SU-DHL-6 (cell line): Measurements from ENCODE around the gene SLC13A2.

ENCODE experiments used
- H2AFZ ChIP-seq: fragments of 200-600 bp; sonication (generic); 2 replicates; pipeline ENCODE4 v1.6.1; 2014; ENCODE audit warnings: low read depth, mild to moderate bottlenecking, moderate library complexity, mixed read lengths, antibody characterized with exemption, low read length; ENCODE audit not compliant: severe bottlenecking
- H3F3A ChIP-seq: fragments of 200-600 bp; shearing (Covaris generic); 2 replicates; pipeline ENCODE4 v1.6.0; 2016; ENCODE audit warnings: antibody characterized with exemption, mild to moderate bottlenecking; ENCODE audit not compliant: insufficient read depth
- H3K27ac ChIP-seq: fragments of 200-600 bp; sonication (generic); 2 replicates; pipeline ENCODE4 v1.5.1; 2016; ENCODE audit warnings: low read depth, mild to moderate bottlenecking, low read length, moderate library complexity, mixed read lengths
- H3K27me3 ChIP-seq: fragments of 200-600 bp; sonication (generic), shearing (Covaris generic); 2 replicates; pipeline ENCODE4 v1.6.0; 2014; ENCODE audit warnings: mild to moderate bottlenecking, low read length
- H3K36me3 ChIP-seq: fragments of 200-600 bp; sonication (generic); 2 replicates; pipeline ENCODE4 v1.6.1; 2014; ENCODE audit warnings: mild to moderate bottlenecking, low read length, mixed read lengths
- H3K4me2 ChIP-seq: fragments of 300-600, 200-600 bp; shearing (Covaris generic), sonication (generic); 2 replicates; pipeline ENCODE4 v1.6.0; 2014; ENCODE audit warnings: low read length, low read depth, mild to moderate bottlenecking; ENCODE audit not compliant: poor library complexity, severe bottlenecking
- H3K4me3 ChIP-seq: fragments of 200-600 bp; sonication (generic); 2 replicates; pipeline ENCODE4 v1.5.1; 2014; ENCODE audit warnings: antibody characterized with exemption, low read length, mild to moderate bottlenecking, mixed read lengths; ENCODE audit not compliant: insufficient read depth, poor library complexity, severe bottlenecking
- H3K79me2 ChIP-seq: fragments of 200-600 bp; sonication (generic); 2 replicates; pipeline ENCODE4 v1.6.1; 2014; ENCODE audit warnings: mild to moderate bottlenecking, low read length, moderate library complexity; ENCODE audit not compliant: insufficient read depth
- H3K9ac ChIP-seq: fragments of 200-600 bp; sonication (generic); 2 replicates; pipeline ENCODE4 v1.7.0; 2014; ENCODE audit warnings: mild to moderate bottlenecking, low read length
- H3K9me2 ChIP-seq: fragments of 200-600 bp; sonication (generic); replicated peaks from 2 replicates; pipeline ENCODE4 v1.6.1; 2014; ENCODE audit warnings: low read length; ENCODE audit not compliant: insufficient read depth
- H3K9me3 ChIP-seq: fragments of 200-600 bp; sonication (generic); 2 replicates; pipeline ENCODE4 v1.6.1; 2014; ENCODE audit warnings: low read length, mixed read lengths; ENCODE audit not compliant: insufficient read depth
- H4K20me1 ChIP-seq: fragments of 200-600 bp; sonication (generic); 2 replicates; pipeline ENCODE4 v1.6.1; 2014; ENCODE audit warnings: low read depth, mild to moderate bottlenecking, antibody characterized with exemption, low read length, moderate library complexity, mixed read lengths
- CTCF ChIP-seq: fragments of 200-600 bp; sonication (generic); IDR thresholded peaks from one replicate; pipeline ENCODE4 v1.5.1; 2017; ENCODE audit warnings: antibody characterized with exemption, mild to moderate bottlenecking, low read length, moderate library complexity; ENCODE audit not compliant: insufficient read depth, poor library complexity, severe bottlenecking
- EZH2phosphoT487 ChIP-seq: fragments of 200-600 bp; sonication (generic), shearing (Covaris generic); conservative IDR thresholded peaks from 2 replicates; pipeline ENCODE4 v1.6.1; 2018; ENCODE audit warnings: mild to moderate bottlenecking, antibody characterized with exemption, low read length, moderate library complexity, mixed read lengths

SLC13A2 gene

GRCh38 chr17:28491286-28491685, 17.8 kb downstream of the SLC13A2 start:
- Histone ChIP-seq H4K20me1 (no peaks in the 10 kb centered on the region), H3K4me2 (no peak overlapping the region), H3K4me3 (no peak overlapping the region), H3K9me3 (no peaks in the 10 kb centered on the region), H3K27me3 (no peaks in the 10 kb centered on the region), H3K27ac (no peak overlapping the region), H3K9ac (no peak overlapping the region), H3K79me2 (no peaks in the 10 kb centered on the region), H3K36me3 (no peaks in the 10 kb centered on the region), H2AFZ (no peak overlapping the region), H3K9me2 (no peaks in the 10 kb centered on the region), H3F3A (no peaks in the 10 kb centered on the region)
- TF ChIP-seq CTCF (no peak), EZH2phosphoT487 (no peak)

- H3K79me2 ChIP-seq, result no peaks in the 10 kb centered on the region
- no peak overlapping the region for H3K9ac ChIP-seq
- H3K4me3 ChIP-seq, result no peak overlapping the region
- no peaks in the 10 kb centered on the region for H3K36me3 ChIP-seq
- H2AFZ ChIP-seq, result no peak overlapping the region
- H3F3A ChIP-seq, result no peaks in the 10 kb centered on the region
- no peak overlapping the region for H3K4me2 ChIP-seq
- H3K9me3 ChIP-seq, result no peaks in the 10 kb centered on the region
- H3K9me2 ChIP-seq, result no peaks in the 10 kb centered on the region
- TF ChIP-seq EZH2phosphoT487, result no peak
- no peak for TF ChIP-seq CTCF
- no peaks in the 10 kb centered on the region for H4K20me1 ChIP-seq
- no peak overlapping the region for H3K27ac ChIP-seq
- no peaks in the 10 kb centered on the region for H3K27me3 ChIP-seq
Measured at GRCh38 chr17:28491860-28492259, 18.4 kb downstream of the SLC13A2 start.

GRCh38 chr17:28492352-28493310, 19.2 kb downstream of the SLC13A2 start:
- H3K9ac ChIP-seq, result no peak overlapping the region
- no peaks in the 10 kb centered on the region for H3F3A ChIP-seq
- H3K27ac ChIP-seq, result no peak overlapping the region
- no peaks in the 10 kb centered on the region for H3K79me2 ChIP-seq
- TF ChIP-seq CTCF (no peak), EZH2phosphoT487 (no peak)
- H3K9me3 ChIP-seq, result no peaks in the 10 kb centered on the region
- H3K9me2 ChIP-seq, result no peaks in the 10 kb centered on the region
- H2AFZ ChIP-seq, result no peak overlapping the region
- no peaks in the 10 kb centered on the region for H4K20me1 ChIP-seq
- H3K27me3 ChIP-seq, result no peaks in the 10 kb centered on the region
- no peak overlapping the region for H3K4me2 ChIP-seq
- no peak overlapping the region for H3K4me3 ChIP-seq
- H3K36me3 ChIP-seq, result no peaks in the 10 kb centered on the region
